Keratinocyte (primary cell): ENCODE data around the gene LHPP.

Experiments
- EZH2 ChIP-seq: IDR thresholded peaks from one replicate; pipeline ENCODE4 v1.6.1; 2012; ENCODE audit warnings: inconsistent platforms, mild to moderate bottlenecking, low read length, moderate library complexity
- TF ChIP-seq, protein P1 (sequence below), 3 experiments: IDR thresholded peaks in 1 of 3; conservative IDR thresholded peaks in 1 of 3; optimal IDR thresholded peaks in 1 of 3; 2 replicates in 2 of 3; 3 replicates in 1 of 3; pipeline versions ENCODE3 to v1.5.1; 2011; ENCODE audit warnings: low read length in 3 of 3, mild to moderate bottlenecking in 3 of 3, moderate library complexity in 2 of 3, control low read depth in 1 of 3, inconsistent platforms in 1 of 3; ENCODE audit not compliant: insufficient read depth in 2 of 3; ENCODE audit errors: extremely low read depth in 1 of 3

DNA sequence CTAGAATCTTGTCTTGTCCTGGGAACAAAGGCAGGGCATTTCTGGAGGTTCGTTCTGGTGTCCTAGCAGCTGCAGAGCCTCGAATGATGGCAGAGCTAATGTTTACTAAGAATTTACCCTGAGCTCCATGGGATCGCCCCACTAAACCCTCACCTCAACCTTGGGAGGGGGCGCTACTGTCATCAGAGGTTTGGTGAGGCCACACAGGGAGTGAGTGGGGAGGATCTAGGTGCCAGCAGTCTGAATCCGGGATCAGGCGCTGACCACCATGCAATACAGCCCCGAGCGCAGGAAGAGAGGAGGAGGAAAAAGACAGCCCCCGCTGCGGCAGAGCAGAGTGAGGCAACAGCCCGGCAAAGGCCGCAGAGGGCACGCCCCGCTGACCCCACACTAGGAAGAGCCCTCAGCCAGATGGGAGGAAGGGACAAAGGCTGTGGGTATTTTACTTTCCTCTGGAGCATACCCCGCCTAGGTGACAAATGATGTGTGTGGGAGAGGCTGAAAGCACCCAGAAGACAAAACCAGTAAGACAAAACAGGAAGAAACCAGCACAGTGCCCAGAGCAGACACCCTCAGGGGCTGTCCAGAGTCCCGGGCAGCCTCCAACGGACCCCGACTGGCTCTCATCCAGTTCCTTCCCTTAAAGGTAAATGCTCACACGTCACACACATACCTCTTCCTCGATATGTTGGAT lies 179.1 kb downstream of the LHPP start:
- TF ChIP-seq, protein P1, sequence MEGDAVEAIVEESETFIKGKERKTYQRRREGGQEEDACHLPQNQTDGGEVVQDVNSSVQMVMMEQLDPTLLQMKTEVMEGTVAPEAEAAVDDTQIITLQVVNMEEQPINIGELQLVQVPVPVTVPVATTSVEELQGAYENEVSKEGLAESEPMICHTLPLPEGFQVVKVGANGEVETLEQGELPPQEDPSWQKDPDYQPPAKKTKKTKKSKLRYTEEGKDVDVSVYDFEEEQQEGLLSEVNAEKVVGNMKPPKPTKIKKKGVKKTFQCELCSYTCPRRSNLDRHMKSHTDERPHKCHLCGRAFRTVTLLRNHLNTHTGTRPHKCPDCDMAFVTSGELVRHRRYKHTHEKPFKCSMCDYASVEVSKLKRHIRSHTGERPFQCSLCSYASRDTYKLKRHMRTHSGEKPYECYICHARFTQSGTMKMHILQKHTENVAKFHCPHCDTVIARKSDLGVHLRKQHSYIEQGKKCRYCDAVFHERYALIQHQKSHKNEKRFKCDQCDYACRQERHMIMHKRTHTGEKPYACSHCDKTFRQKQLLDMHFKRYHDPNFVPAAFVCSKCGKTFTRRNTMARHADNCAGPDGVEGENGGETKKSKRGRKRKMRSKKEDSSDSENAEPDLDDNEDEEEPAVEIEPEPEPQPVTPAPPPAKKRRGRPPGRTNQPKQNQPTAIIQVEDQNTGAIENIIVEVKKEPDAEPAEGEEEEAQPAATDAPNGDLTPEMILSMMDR (optimal IDR thresholded peaks at IDR 0.05 in 1 of 3, IDR thresholded peaks at IDR 0.05 in 1 of 3, conservative IDR thresholded peaks at IDR 0.05 in 1 of 3; ENCODE audit: extremely low read depth in 1 of 3, insufficient read depth in 2 of 3, low read length in 3 of 3) = no peak
- no peak for TF ChIP-seq EZH2
